IMR-90 (cell line): ENCODE results near the gene DDX41. TPM values are rescaled to one million over a fixed set of nuclear protein-coding genes. Genes with fewer than 3 reads are reported as not detected.

Experiments used
- ATAC-seq: fragments of 200-7000 bp; cut with Tn5 transposase; 2 replicates; pipeline ENCODE4 v1.9.1; 2020; ENCODE audit warnings: low read depth, mild to moderate bottlenecking, moderate library complexity
- BruUV-seq: library from RNA; stranded (reverse); fragments of 400-500 nt; replicated peaks from 2 replicates; lab custom pipeline; 2021; lab: Mats Ljungman, UMichigan
- CTCF ChIA-PET: fragments of 300-600 bp; formaldehyde crosslinking; extraction: SDS; loops from one replicate; lab custom pipeline; 2021; ENCODE audit warnings: antibody characterized with exemption; lab: Yijun Ruan, JAX
- POLR2A ChIA-PET: fragments of 300-600 bp; sonication (Branson Sonifier 250); formaldehyde crosslinking; loops from one replicate; lab custom pipeline; 2022; ENCODE audit warnings: antibody characterized with exemption; ENCODE audit not compliant: unreplicated experiment; lab: Charles Lee
- DNase-seq: peaks from one replicate; pipeline ENCODE4 v3.0.0; 2013
- H2AFZ ChIP-seq: replicated peaks from 2 replicates; pipeline ENCODE3; 2013; ENCODE audit warnings: low read length, mild to moderate bottlenecking; ENCODE audit not compliant: poor library complexity
- H2AK5ac ChIP-seq: 2 replicates; pipeline ENCODE4 v1.6.1; 2013; ENCODE audit warnings: low read depth, low read length, inconsistent platforms
- H2AK9ac ChIP-seq: replicated peaks from 2 replicates; pipeline ENCODE3; 2013; ENCODE audit warnings: mild to moderate bottlenecking, low read depth, low read length, moderate library complexity; ENCODE audit not compliant: poor library complexity
- H2BK120ac ChIP-seq: 2 replicates; pipeline ENCODE4 v1.6.1; 2013; ENCODE audit warnings: low read depth, low read length, inconsistent platforms
- H2BK15ac ChIP-seq: 3 replicates; pipeline ENCODE4 v1.6.1; 2013; ENCODE audit warnings: low read depth, low read length, inconsistent platforms
- H2BK20ac ChIP-seq: 2 replicates; pipeline ENCODE4 v1.6.1; 2013; ENCODE audit warnings: low read depth, mild to moderate bottlenecking, inconsistent platforms, low read length, moderate library complexity
- H2BK5ac ChIP-seq: 2 replicates; pipeline ENCODE4 v1.6.1; 2013; ENCODE audit warnings: mild to moderate bottlenecking, low read depth, low read length, inconsistent platforms; ENCODE audit not compliant: poor library complexity, severe bottlenecking
- H3K14ac ChIP-seq: replicated peaks from 2 replicates; pipeline ENCODE4 v1.6.1; 2013; ENCODE audit warnings: low read depth, low read length, inconsistent platforms
- H3K18ac ChIP-seq: 2 replicates; pipeline ENCODE4 v1.6.1; 2013; ENCODE audit warnings: low read depth, low read length, control low read depth
- H3K23ac ChIP-seq: 2 replicates; pipeline ENCODE4 v1.6.1; 2013; ENCODE audit warnings: low read depth, low read length, inconsistent platforms
- H3K27ac ChIP-seq: 2 replicates; pipeline ENCODE4 v1.5.1; 2013; ENCODE audit warnings: mild to moderate bottlenecking, control low read depth, low read length; ENCODE audit not compliant: insufficient read depth
- H3K27me3 ChIP-seq: 2 replicates; pipeline ENCODE4 v1.6.1; 2013; ENCODE audit warnings: low read length; ENCODE audit not compliant: control insufficient read depth, insufficient read depth
- H3K36me3 ChIP-seq: 2 replicates; pipeline ENCODE4 v1.6.1; 2013; ENCODE audit warnings: low read length, mixed read lengths; ENCODE audit not compliant: control insufficient read depth, insufficient read depth
- H3K4ac ChIP-seq: 2 replicates; pipeline ENCODE4 v1.6.1; 2013; ENCODE audit warnings: low read depth, low read length, inconsistent platforms
- H3K4me1 ChIP-seq: 2 replicates; pipeline ENCODE4 v1.6.1; 2013; ENCODE audit warnings: low read length, mixed read lengths; ENCODE audit not compliant: control insufficient read depth, insufficient read depth
- H3K4me2 ChIP-seq: 2 replicates; pipeline ENCODE4 v1.6.1; 2013; ENCODE audit warnings: low read depth, mild to moderate bottlenecking, control low read depth, low read length, moderate library complexity
- H3K4me3 ChIP-seq: 2 replicates; pipeline ENCODE4 v1.5.1; 2013; ENCODE audit warnings: low read depth, mild to moderate bottlenecking, control low read depth, low read length, moderate library complexity; ENCODE audit not compliant: insufficient read depth
- H3K56ac ChIP-seq: 2 replicates; pipeline ENCODE4 v1.6.1; 2013; ENCODE audit warnings: low read length, inconsistent platforms; ENCODE audit not compliant: insufficient read depth; ENCODE audit errors: extremely low read depth
- H3K79me1 ChIP-seq, 2 experiments: 2 replicates each; pipeline ENCODE4 v1.6.1; 2013; ENCODE audit warnings: low read length in 2 of 2, inconsistent platforms in 1 of 2, low read depth in 1 of 2
- H3K9ac ChIP-seq: 2 replicates; pipeline ENCODE4 v1.6.1; 2013; ENCODE audit warnings: low read depth, low read length, control low read depth
- H3K9me1 ChIP-seq: 2 replicates; pipeline ENCODE4 v1.6.1; 2013; ENCODE audit warnings: low read length, inconsistent platforms; ENCODE audit not compliant: insufficient read depth
- H3K9me3 ChIP-seq: 2 replicates; pipeline ENCODE4 v1.6.1; 2013; ENCODE audit warnings: low read length; ENCODE audit not compliant: control insufficient read depth, insufficient read depth
- H4K20me1 ChIP-seq: 2 replicates; pipeline ENCODE4 v1.6.1; 2013; ENCODE audit warnings: low read length, inconsistent platforms; ENCODE audit not compliant: insufficient read depth
- H4K5ac ChIP-seq: 2 replicates; pipeline ENCODE4 v1.6.1; 2013; ENCODE audit warnings: mild to moderate bottlenecking, low read depth, low read length, control low read depth
- H4K8ac ChIP-seq, 2 experiments: 2 replicates each; pipeline ENCODE4 v1.6.1; 2013; ENCODE audit warnings: low read depth in 2 of 2, low read length in 2 of 2, control low read depth in 1 of 2, inconsistent platforms in 1 of 2
- H4K91ac ChIP-seq: 2 replicates; pipeline ENCODE4 v1.6.1; 2013; ENCODE audit warnings: low read depth, low read length, inconsistent platforms; ENCODE audit not compliant: insufficient read depth
- BHLHE40 ChIP-seq: fragments of 150-350 bp; IDR thresholded peaks from 2 replicates; pipeline ENCODE4 v1.6.1; 2016; ENCODE audit warnings: mild to moderate bottlenecking, low read depth, low read length
- CEBPB ChIP-seq: IDR thresholded peaks from 2 replicates; pipeline ENCODE4 v1.6.1; 2012; ENCODE audit warnings: low read depth, low read length, improper control_type of control experiment
- CHD1 ChIP-seq: IDR thresholded peaks from 2 replicates; pipeline ENCODE4 v1.6.1; 2012; ENCODE audit warnings: low read depth, low read length, improper control_type of control experiment
- MAFK ChIP-seq: IDR thresholded peaks from 2 replicates; pipeline ENCODE4 v1.6.1; 2012; ENCODE audit warnings: low read depth, low read length, improper control_type of control experiment
- MAZ ChIP-seq: IDR thresholded peaks from 2 replicates; pipeline ENCODE4 v1.6.1; 2012; ENCODE audit warnings: low read depth, mild to moderate bottlenecking, low read length, improper control_type of control experiment, moderate library complexity, borderline replicate concordance
- MXI1 ChIP-seq: IDR thresholded peaks from 2 replicates; pipeline ENCODE4 v1.6.1; 2012; ENCODE audit warnings: low read depth, mild to moderate bottlenecking, low read length, moderate library complexity, borderline replicate concordance
- POLR2A ChIP-seq: IDR thresholded peaks from 2 replicates; pipeline ENCODE4 v1.6.1; 2012; ENCODE audit warnings: mild to moderate bottlenecking, low read depth, low read length
- RAD21 ChIP-seq: IDR thresholded peaks from 2 replicates; pipeline ENCODE4 v1.6.1; 2012; ENCODE audit warnings: low read length, improper control_type of control experiment
- SMC3 ChIP-seq: fragments of 150-350 bp; IDR thresholded peaks from 2 replicates; pipeline ENCODE4 v1.6.1; 2016; ENCODE audit warnings: low read depth, mild to moderate bottlenecking, antibody characterized with exemption, low read length, moderate library complexity
- WGBS, 2 experiments: methylation state at CpG; one replicate each; pipeline versions ENCODE4 v1.1.5 to v1.1.7; 2013; ENCODE audit warnings: missing lambda C conversion rate in 2 of 2; ENCODE audit not compliant: insufficient read length in 1 of 2; ENCODE audit errors: extremely low coverage in 2 of 2; 5-methylcytosine and 5-hydroxymethylcytosine counted together
- dilution Hi-C: fragments of 300-500 bp; cut with HindIII; formaldehyde crosslinking; loops from one replicate; pipeline ENCODE4 v1.14.3; 2018; ENCODE audit warnings: low sequenced_read_pairs; ENCODE audit not compliant: unreplicated experiment
- in situ Hi-C: fragments of 300-500 bp; cut with MboI; formaldehyde crosslinking; loops from 3 replicates; pipeline ENCODE4 v1.14.3; 2019; ENCODE audit warnings: low sequenced_read_pairs, inconsistent platforms, mixed read lengths
- intact Hi-C: fragments of 100-400 bp; cut with micrococcal nuclease; formaldehyde crosslinking; loops from 2 replicates; pipeline ENCODE4 v1.10.0; 2022
- polyA plus RNA-seq, 3 experiments: library from polyadenylated mRNA; depleted of rRNA; stranded (reverse); fragments of >200 nt; gene quantifications; 2 replicates each; pipeline ENCODE4 v1.2.3, GENCODE V29; 2012; ENCODE audit warnings: low replicate concordance in 1 of 3
- total RNA-seq: library from RNA; depleted of rRNA; stranded (reverse); fragments of >200 nt; gene quantifications from 2 replicates; pipeline ENCODE4 v1.2.3, GENCODE V29; 2012
- TF ChIP-seq, protein P1 (sequence below): conservative IDR thresholded peaks from 2 replicates; pipeline ENCODE4 v1.5.1; 2012; ENCODE audit warnings: mild to moderate bottlenecking, low read depth, low read length, improper control_type of control experiment

Gene DDX41
- total and polyA plus RNA-seq, 2 of the 4 experiments (the other 2 are of a cell fraction) = 130 to 170 TPM

DNA sequence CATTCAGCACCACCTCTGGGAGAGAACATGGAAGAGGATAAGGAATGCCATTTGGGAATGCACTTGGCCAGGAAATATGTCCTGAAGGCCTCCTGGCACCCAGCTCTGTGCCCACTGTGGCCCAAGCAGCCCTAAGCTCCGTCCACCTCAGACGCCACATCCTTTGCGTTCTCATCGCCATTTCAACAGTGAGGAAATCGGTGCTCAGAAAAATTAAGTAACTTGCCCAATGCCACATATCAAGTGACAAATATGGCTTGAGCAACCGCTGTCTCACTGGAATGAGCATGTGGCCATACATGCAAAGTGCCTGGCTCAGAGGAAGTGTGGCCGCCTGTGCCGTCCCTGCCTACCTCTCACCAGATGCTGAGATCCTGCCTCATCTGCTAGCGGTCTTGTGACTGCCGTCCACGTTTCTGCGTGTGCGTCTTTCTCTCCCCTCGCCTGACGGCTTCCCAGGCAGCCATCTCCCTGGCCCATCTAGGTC, 6.2 kb downstream of the DDX41 start:
- H3K4me3 ChIP-seq = no peak overlapping the region
- TF ChIP-seq RAD21 = no peak
- TF ChIP-seq BHLHE40 = no peak
- no peak for TF ChIP-seq POLR2A
- no peak for TF ChIP-seq MAZ
- TF ChIP-seq MXI1 = no peak
- TF ChIP-seq MAFK = no peak
- TF ChIP-seq SMC3 = no peak
- TF ChIP-seq CHD1 = no peak
- TF ChIP-seq CEBPB = no peak
- TF ChIP-seq, protein P1, sequence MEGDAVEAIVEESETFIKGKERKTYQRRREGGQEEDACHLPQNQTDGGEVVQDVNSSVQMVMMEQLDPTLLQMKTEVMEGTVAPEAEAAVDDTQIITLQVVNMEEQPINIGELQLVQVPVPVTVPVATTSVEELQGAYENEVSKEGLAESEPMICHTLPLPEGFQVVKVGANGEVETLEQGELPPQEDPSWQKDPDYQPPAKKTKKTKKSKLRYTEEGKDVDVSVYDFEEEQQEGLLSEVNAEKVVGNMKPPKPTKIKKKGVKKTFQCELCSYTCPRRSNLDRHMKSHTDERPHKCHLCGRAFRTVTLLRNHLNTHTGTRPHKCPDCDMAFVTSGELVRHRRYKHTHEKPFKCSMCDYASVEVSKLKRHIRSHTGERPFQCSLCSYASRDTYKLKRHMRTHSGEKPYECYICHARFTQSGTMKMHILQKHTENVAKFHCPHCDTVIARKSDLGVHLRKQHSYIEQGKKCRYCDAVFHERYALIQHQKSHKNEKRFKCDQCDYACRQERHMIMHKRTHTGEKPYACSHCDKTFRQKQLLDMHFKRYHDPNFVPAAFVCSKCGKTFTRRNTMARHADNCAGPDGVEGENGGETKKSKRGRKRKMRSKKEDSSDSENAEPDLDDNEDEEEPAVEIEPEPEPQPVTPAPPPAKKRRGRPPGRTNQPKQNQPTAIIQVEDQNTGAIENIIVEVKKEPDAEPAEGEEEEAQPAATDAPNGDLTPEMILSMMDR = no peak
- no peak overlapping the region for H2AK5ac ChIP-seq
- dilution Hi-C loops = no loop called here
- no peak for DNase-seq
- H3K9me3 ChIP-seq = no peaks in the 10 kb centered on the region
- no peaks in the 10 kb centered on the region; the same call in 1 of the 2 replicates for H4K20me1 ChIP-seq
- no peak overlapping the region for H2AK9ac ChIP-seq
- peak overlapping the region; percentile 23 for H2AFZ ChIP-seq
- no peaks in the 10 kb centered on the region for H3K9me1 ChIP-seq
- ChIA-PET POLR2A (no interaction called here), CTCF (interaction anchor here (1.0 kb wide), 1 partner anchor 9 kb away, joined by 4 read pairs; no protein-coding TSS in a partner anchor)
- no peak overlapping the region for H3K14ac ChIP-seq
- H2BK20ac ChIP-seq = no peak overlapping the region
- intact Hi-C loops = no loop called here
- no peak overlapping the region for H3K18ac ChIP-seq
- no peak overlapping the region for H2BK15ac ChIP-seq
- no peak overlapping the region for H4K8ac ChIP-seq
- no peak overlapping the region for H3K4ac ChIP-seq
- no peak overlapping the region for H2BK120ac ChIP-seq
- H3K27ac ChIP-seq = no peak overlapping the region
- H3K36me3 ChIP-seq = peaks cover 55% of the 10 kb centered on the region
- in situ Hi-C loops = no loop called here
- H3K4me1 ChIP-seq = peaks cover 1% of the 10 kb centered on the region
- H3K79me1 ChIP-seq = peaks cover 17 to 19% of the 10 kb centered on the region in 2 experiments; a peak in 3 of 4 replicates
- no peak overlapping the region for H2BK5ac ChIP-seq
- no peak overlapping the region for H4K5ac ChIP-seq
- 98% methylated on average over 7 of the region's 15 CpGs; no CpG with 5 or more reads in 1 of the 2 experiments for WGBS, 2 experiments
- ATAC-seq = no peak
- no peak overlapping the region for H3K56ac ChIP-seq
- no peak overlapping the region for H3K4me2 ChIP-seq
- no peak overlapping the region for H3K9ac ChIP-seq
- no peak overlapping the region for H3K23ac ChIP-seq
- no TSS peak for BruUV-seq
- no peak overlapping the region for H4K91ac ChIP-seq
- H3K27me3 ChIP-seq = no peaks in the 10 kb centered on the region
